Astrocyte (in vitro differentiated cells and primary cell): ENCODE data around the gene BHLHA15.

Experiments
- EZH2 ChIP-seq: IDR thresholded peaks from 2 replicates; pipeline ENCODE4 v1.6.1; 2012; ENCODE audit warnings: mild to moderate bottlenecking, low read length, inconsistent platforms; ENCODE audit not compliant: insufficient read depth
- TF ChIP-seq, protein P1 (sequence below): IDR thresholded peaks from 2 replicates; pipeline ENCODE4 v1.5.1; 2011; ENCODE audit warnings: low read depth, mild to moderate bottlenecking, inconsistent platforms, low read length, moderate library complexity; ENCODE audit not compliant: insufficient read depth

DNA sequence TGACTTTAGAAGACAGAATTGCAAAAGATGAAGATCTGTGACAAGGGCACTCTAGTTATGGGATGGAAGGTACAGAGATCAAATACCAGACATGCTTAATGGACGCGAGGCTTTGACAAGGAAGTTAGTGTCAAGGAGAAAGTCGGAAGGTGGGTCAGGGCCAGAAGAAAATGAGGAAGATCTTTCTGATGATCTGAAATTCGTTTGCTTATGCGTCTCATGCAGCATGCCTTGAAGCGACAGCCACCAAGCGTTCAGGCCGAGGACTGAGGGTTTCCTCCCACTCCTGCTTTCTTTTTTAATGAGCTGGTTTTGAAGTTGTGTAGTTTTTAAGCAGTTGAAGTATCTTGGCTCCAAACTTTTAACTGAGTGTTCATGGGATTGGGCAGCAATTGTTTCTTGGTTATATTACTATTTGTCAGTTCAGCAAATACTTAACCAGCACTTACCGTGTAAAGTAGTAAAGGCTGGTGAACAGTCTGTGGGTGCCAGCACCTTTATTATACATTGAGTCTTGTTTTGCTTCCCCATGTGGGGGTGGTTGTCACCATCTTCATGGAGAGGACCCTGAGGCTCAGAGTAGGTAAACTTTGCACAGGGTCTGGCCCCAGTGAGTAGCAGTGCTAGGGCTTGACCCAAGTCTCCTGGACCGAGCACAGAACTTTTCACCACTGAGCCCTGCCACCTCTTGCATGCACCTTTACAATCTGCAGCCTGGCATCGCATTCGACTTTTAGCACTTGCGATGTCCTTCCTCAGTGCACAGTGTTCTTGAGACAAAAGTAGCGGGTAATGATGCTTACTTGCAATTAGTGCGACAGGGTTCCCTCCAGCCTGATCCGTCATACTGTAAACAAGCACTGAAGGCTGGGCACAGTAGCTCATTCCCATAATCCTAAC lies 14.3 kb upstream of the BHLHA15 start:
- TF ChIP-seq, protein P1, sequence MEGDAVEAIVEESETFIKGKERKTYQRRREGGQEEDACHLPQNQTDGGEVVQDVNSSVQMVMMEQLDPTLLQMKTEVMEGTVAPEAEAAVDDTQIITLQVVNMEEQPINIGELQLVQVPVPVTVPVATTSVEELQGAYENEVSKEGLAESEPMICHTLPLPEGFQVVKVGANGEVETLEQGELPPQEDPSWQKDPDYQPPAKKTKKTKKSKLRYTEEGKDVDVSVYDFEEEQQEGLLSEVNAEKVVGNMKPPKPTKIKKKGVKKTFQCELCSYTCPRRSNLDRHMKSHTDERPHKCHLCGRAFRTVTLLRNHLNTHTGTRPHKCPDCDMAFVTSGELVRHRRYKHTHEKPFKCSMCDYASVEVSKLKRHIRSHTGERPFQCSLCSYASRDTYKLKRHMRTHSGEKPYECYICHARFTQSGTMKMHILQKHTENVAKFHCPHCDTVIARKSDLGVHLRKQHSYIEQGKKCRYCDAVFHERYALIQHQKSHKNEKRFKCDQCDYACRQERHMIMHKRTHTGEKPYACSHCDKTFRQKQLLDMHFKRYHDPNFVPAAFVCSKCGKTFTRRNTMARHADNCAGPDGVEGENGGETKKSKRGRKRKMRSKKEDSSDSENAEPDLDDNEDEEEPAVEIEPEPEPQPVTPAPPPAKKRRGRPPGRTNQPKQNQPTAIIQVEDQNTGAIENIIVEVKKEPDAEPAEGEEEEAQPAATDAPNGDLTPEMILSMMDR: no peak
- no peak for TF ChIP-seq EZH2
